Esophagus muscularis mucosa (tissue), 4 donors: ENCODE data around the gene B2M. TPM values are rescaled to one million over a fixed set of nuclear protein-coding genes. Genes with fewer than 3 reads are reported as not detected.
"Not testable (repeated sequence)": the region's sequence is repeated elsewhere in the genome, so short reads cannot be mapped to it uniquely, and the experiment has no call there.

ENCODE experiments used
- DNase-seq: peaks from one replicate; pipeline ENCODE4 v3.0.0-alpha.2; 2017; ENCODE audit errors: extremely low spot score
- H3K27ac ChIP-seq, 4 donors: fragments of 200-600 bp; sonication (generic); replicated peaks in 1 of 4; 1 replicate in 3 of 4; 2 replicates in 1 of 4; pipeline ENCODE4 v1.5.1; 2016 to 2019; ENCODE audit warnings: mild to moderate bottlenecking in 1 of 4
- H3K27me3 ChIP-seq, 4 donors: fragments of 200-600 bp; sonication (generic); one replicate each; pipeline versions ENCODE4 v1.5.1 to v1.6.0; 2016 to 2019
- H3K36me3 ChIP-seq, 4 donors: fragments of 200-600 bp; sonication (generic); one replicate each; pipeline ENCODE4 v1.5.1; 2016 to 2019
- H3K4me1 ChIP-seq, 4 donors: fragments of 200-600 bp; sonication (generic); one replicate each; pipeline ENCODE4 v1.5.1; 2016 to 2019
- H3K4me3 ChIP-seq, 4 donors: fragments of 200-600 bp; sonication (generic); 1 replicate in 2 of 4; 2 replicates in 2 of 4; pipeline ENCODE4 v1.5.1; 2016 to 2019; ENCODE audit warnings: mild to moderate bottlenecking in 4 of 4, moderate library complexity in 1 of 4
- H3K9me3 ChIP-seq, 4 donors: fragments of 200-600 bp; sonication (generic); 1 replicate in 3 of 4; 2 replicates in 1 of 4; pipeline ENCODE4 v1.5.1; 2016 to 2019
- EP300 ChIP-seq: sonication (generic); formaldehyde crosslinking; IDR thresholded peaks from one replicate; pipeline ENCODE4 v1.6.1; 2017; ENCODE audit warnings: antibody characterized with exemption
- POLR2A ChIP-seq: fragments of 450-650 bp; IDR thresholded peaks from one replicate; pipeline ENCODE4 v1.6.1; 2017; ENCODE audit warnings: antibody characterized with exemption, moderate library complexity, mild to moderate bottlenecking, low read depth
- POLR2AphosphoS5 ChIP-seq, 2 donors: sonication (generic); formaldehyde crosslinking; IDR thresholded peaks; one replicate each; pipeline ENCODE4 v1.6.1; 2017; ENCODE audit warnings: antibody characterized with exemption in 2 of 2
- WGBS: methylation state at CpG from one replicate; pipeline ENCODE4 v1.1.5; 2018; 5-methylcytosine and 5-hydroxymethylcytosine counted together
- intact Hi-C: fragments of 100-400 bp; cut with DNase I; formaldehyde crosslinking; loops from one replicate; pipeline ENCODE4 v1.15.1; 2023
- total RNA-seq, 4 donors: library from RNA; depleted of rRNA; stranded (reverse); fragments of >200 nt; gene quantifications; one replicate each; pipeline versions ENCODE4 v1.1.0 to v1.2.1, GENCODE V29; 2016
- TF ChIP-seq, protein P1 (sequence below), 3 experiments: fragments of 200-600 bp in 2 of 3; fragments of 450-650 bp in 1 of 3; sonication (generic) in 2 of 3; IDR thresholded peaks; one replicate each; pipeline ENCODE4 v1.5.1; 2017 to 2019; ENCODE audit warnings: antibody characterized with exemption in 3 of 3, mild to moderate bottlenecking in 2 of 3, moderate library complexity in 1 of 3

Gene B2M
- total RNA-seq, 4 donors from 2014 or later, result 1,352 to 2,424 (median 1,510) TPM

DNA sequence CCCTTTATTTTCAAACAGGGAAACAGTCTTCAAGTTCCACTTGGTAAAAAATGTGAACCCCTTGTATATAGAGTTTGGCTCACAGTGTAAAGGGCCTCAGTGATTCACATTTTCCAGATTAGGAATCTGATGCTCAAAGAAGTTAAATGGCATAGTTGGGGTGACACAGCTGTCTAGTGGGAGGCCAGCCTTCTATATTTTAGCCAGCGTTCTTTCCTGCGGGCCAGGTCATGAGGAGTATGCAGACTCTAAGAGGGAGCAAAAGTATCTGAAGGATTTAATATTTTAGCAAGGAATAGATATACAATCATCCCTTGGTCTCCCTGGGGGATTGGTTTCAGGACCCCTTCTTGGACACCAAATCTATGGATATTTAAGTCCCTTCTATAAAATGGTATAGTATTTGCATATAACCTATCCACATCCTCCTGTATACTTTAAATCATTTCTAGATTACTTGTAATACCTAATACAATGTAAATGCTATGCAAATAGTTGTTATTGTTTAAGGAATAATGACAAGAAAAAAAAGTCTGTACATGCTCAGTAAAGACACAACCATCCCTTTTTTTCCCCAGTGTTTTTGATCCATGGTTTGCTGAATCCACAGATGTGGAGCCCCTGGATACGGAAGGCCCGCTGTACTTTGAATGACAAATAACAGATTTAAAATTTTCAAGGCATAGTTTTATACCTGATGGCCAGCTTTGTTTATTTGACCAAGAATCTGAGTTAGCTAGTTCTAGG lies 7.0 kb downstream of the B2M start:
- no peak for DNase-seq
- H3K4me1 ChIP-seq, result peaks cover 25 to 41% (median 36%) of the 10 kb centered on the region in 4 donors
- no peaks in the 10 kb centered on the region for H3K9me3 ChIP-seq
- TF ChIP-seq POLR2A (no peak), POLR2AphosphoS5 (IDR thresholded peaks at IDR 0.05) (no peak), EP300 (no peak)
- TF ChIP-seq, protein P1, sequence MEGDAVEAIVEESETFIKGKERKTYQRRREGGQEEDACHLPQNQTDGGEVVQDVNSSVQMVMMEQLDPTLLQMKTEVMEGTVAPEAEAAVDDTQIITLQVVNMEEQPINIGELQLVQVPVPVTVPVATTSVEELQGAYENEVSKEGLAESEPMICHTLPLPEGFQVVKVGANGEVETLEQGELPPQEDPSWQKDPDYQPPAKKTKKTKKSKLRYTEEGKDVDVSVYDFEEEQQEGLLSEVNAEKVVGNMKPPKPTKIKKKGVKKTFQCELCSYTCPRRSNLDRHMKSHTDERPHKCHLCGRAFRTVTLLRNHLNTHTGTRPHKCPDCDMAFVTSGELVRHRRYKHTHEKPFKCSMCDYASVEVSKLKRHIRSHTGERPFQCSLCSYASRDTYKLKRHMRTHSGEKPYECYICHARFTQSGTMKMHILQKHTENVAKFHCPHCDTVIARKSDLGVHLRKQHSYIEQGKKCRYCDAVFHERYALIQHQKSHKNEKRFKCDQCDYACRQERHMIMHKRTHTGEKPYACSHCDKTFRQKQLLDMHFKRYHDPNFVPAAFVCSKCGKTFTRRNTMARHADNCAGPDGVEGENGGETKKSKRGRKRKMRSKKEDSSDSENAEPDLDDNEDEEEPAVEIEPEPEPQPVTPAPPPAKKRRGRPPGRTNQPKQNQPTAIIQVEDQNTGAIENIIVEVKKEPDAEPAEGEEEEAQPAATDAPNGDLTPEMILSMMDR (IDR thresholded peaks at IDR 0.05), result no peak
- peak overlapping the region in 1 of 4 donors; percentile 6 for H3K27ac ChIP-seq
- WGBS, result 67% methylated on average over 4 of the region's 4 CpGs
- peaks cover 22 to 55% (median 46%) of the 10 kb centered on the region in 4 donors for H3K36me3 ChIP-seq
- no peak overlapping the region for H3K4me3 ChIP-seq
- intact Hi-C loops, result no loop called here
- no peaks in the 10 kb centered on the region for H3K27me3 ChIP-seq

DNA sequence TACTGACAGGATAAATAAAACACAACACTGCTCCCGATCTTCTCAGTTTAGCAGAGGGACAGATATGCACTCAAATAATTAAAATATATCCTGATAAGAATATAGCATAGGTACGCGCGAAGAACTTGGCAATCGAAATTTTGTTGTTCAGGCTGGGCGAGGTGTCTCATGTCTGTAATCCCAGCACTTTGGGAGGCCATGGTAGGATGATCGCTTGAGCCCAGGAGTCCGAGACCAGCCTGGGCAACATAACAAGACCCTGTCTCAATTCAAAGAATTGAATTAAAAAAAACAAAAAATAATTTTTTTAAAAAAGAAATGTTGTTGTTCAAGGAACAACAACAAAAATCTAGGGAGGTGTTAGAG lies 7.6 kb downstream of the B2M start:
- Histone ChIP-seq H3K27me3 (no peaks in the 10 kb centered on the region), H3K9me3 (no peaks in the 10 kb centered on the region), H3K27ac (peak overlapping the region in 2 of 4 donors; percentile 6 to 18), H3K4me3 (no peak overlapping the region), H3K36me3 (peaks cover 22 to 55% (median 46%) of the 10 kb centered on the region in 4 donors), H3K4me1 (peaks cover 20 to 36% (median 32%) of the 10 kb centered on the region in 4 donors)
- 90% methylated on average over 8 of the region's 8 CpGs for WGBS
- TF ChIP-seq EP300 (no peak), POLR2AphosphoS5 (IDR thresholded peaks at IDR 0.05) (no peak), POLR2A (no peak)
- TF ChIP-seq, protein P1 (IDR thresholded peaks at IDR 0.05), result no peak
- no peak for DNase-seq
- intact Hi-C loops, result no loop called here

DNA sequence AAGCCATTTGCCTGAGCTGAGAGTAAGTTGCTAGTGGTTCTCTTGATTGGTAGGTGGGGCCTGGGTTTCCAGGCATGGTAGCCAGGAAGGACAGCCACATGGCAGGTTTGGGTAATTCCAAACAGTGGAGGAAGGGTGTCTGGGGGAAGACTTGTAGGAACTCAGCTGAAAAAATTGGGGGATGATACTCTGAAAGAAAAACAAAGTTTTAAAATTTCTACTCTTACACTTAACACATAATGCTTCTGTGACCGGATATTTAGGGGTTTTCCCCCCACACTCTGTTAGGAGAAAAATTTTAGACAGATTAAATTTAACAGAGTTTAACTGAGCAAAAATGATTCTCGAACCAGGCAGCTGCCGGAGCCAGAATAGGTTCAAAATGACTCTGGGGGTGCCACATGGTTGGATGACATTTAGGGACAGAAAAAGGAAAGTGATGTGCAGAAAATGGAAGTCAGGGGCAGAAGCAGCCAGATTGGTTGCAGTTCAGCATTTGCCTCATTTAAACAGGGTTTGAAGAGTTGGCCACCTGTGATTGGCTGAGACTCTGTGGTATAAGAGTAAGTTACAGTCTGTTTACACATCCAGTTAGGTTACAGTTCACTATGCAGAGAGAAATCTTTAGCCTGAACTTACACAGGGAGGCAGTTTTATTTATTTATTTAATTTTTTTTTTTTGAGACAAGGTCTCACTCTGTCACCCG lies 8.1 kb downstream of the B2M start:
- Histone ChIP-seq H3K4me3 (no peak overlapping the region), H3K4me1 (peaks cover 14 to 30% (median 26%) of the 10 kb centered on the region in 4 donors), H3K36me3 (peaks cover 22 to 54% (median 46%) of the 10 kb centered on the region in 4 donors), H3K27ac (peak overlapping the region in 2 of 4 donors; percentile 6 to 18), H3K9me3 (no peaks in the 10 kb centered on the region), H3K27me3 (no peaks in the 10 kb centered on the region)
- intact Hi-C loops, result no loop called here
- WGBS, result 75% methylated on average over 4 of the region's 4 CpGs
- DNase-seq, result no peak
- TF ChIP-seq POLR2A (no peak), EP300 (no peak), POLR2AphosphoS5 (IDR thresholded peaks at IDR 0.05) (no peak)
- TF ChIP-seq, protein P1 (IDR thresholded peaks at IDR 0.05), result no peak

DNA sequence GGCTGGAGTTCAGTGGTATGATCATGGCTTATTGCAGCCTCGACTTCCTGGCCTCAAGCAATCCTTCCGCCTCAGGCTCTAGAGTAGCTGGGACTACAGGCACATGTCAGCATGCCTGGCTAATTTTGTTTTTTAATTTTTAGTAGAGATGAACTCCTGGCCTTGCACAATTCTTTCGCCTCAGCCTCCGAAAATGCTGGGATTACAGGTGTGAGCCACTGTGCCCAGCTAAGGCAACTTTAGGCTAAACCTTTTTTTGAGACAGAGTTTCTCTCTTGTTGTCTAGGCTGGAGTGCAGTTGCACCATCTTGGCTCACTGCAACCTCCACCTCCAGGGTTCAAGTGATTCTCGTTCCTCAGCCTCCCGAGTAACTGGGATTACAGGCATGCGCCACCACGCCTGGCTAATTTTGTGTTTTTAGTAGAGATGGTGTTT lies 8.7 kb downstream of the B2M start:
- H3K36me3 ChIP-seq, result peaks cover 22 to 52% (median 44%) of the 10 kb centered on the region in 4 donors
- H3K27me3 ChIP-seq, DNase-seq, H3K9me3 ChIP-seq, H3K4me3 ChIP-seq, intact Hi-C loops: not testable (repeated sequence)
- peaks cover 10 to 24% (median 21%) of the 10 kb centered on the region in 4 donors for H3K4me1 ChIP-seq
- 90% methylated on average over 8 of the region's 8 CpGs for WGBS
- H3K27ac ChIP-seq, result peak overlapping the region in 1 of 4 donors; percentile 6

DNA sequence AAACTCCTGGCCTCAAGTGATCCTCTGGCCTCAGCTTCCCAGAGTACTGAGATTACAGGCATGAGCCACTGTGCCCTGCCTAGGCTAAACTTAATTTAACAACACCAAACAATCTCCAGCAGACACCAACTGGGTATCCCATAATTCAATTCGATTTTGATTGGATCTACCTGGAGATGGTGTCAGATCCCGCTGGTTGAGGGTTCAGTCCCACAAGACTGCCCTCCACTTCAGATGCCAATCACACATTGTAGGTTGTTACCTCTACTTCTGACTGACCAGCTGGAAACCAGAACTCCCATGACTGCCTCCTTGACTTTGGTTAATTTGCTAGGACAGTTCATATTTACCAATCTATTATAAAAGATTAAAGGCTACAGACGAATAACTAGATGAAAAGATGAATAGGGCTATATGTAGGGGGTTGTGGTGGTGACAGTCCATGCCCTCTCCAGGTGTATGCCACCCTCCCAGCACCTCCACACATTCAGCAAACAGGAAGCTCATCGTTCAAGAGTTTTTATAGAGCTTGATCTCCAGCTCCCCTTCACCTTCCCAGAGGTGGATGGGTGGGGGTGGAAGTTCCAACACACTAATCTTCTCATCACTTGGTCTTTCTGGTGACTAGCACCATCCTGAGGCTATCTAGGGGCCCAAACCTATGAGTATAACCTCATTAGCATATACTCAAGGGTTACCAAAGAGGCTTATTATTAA lies 9.3 kb downstream of the B2M start:
- Histone ChIP-seq H3K27ac (peak overlapping the region in 1 of 4 donors; percentile 6), H3K36me3 (peaks cover 20 to 46% (median 39%) of the 10 kb centered on the region in 4 donors), H3K4me3 (no peak overlapping the region), H3K4me1 (peaks cover 8 to 23% (median 15%) of the 10 kb centered on the region in 4 donors), H3K9me3 (no peaks in the 10 kb centered on the region), H3K27me3 (no peaks in the 10 kb centered on the region)
- intact Hi-C loops, result no loop called here
- TF ChIP-seq POLR2AphosphoS5 (IDR thresholded peaks at IDR 0.05) (no peak), EP300 (no peak), POLR2A (no peak)
- TF ChIP-seq, protein P1 (IDR thresholded peaks at IDR 0.05), result no peak
- DNase-seq, result no peak
- 85% methylated on average over 4 of the region's 4 CpGs for WGBS
